GM21528 (cell line): ENCODE results near the gene MTAP.

Source experiments
- ATAC-seq: cut with Tn5 transposase; IDR thresholded peaks from one replicate; pipeline ENCODE4 v1.9.1; 2021; ENCODE audit warnings: mild to moderate bottlenecking, moderate library complexity; ENCODE audit not compliant: unreplicated experiment, low FRiP score

The MTAP gene

GRCh38 chr9:21841133-21841532, 38.7 kb downstream of the MTAP start:
- ATAC-seq: no peak

GRCh38 chr9:21848615-21849014, 46.2 kb downstream of the MTAP start:
- ATAC-seq: no peak

- ATAC-seq: peak; percentile 98
Measured at GRCh38 chr9:21852754-21853153, 50.3 kb downstream of the MTAP start.

GRCh38 chr9:21853414-21853813, 51.0 kb downstream of the MTAP start:
- no peak for ATAC-seq

- ATAC-seq: no peak
Measured at GRCh38 chr9:21854119-21854518, 51.7 kb downstream of the MTAP start.

GRCh38 chr9:21854594-21854993, 52.2 kb downstream of the MTAP start:
- ATAC-seq: no peak

GRCh38 chr9:21856301-21857094, 54.1 kb downstream of the MTAP start:
- ATAC-seq: no peak

- no peak for ATAC-seq
Measured at GRCh38 chr9:21862871-21863270, 60.4 kb downstream of the MTAP start.

- ATAC-seq: no peak
Measured at GRCh38 chr9:21864505-21864904, 62.1 kb downstream of the MTAP start.

- no peak for ATAC-seq
Measured at GRCh38 chr9:21866302-21866701, 63.9 kb downstream of the MTAP start.

GRCh38 chr9:21871256-21871975, 69.0 kb downstream of the MTAP start:
- no peak for ATAC-seq

- ATAC-seq: no peak
Measured at GRCh38 chr9:21872696-21873095, 70.3 kb downstream of the MTAP start.

GRCh38 chr9:21873540-21874221, 71.2 kb downstream of the MTAP start:
- ATAC-seq: no peak

GRCh38 chr9:21875893-21876292, 73.5 kb downstream of the MTAP start:
- no peak for ATAC-seq

GRCh38 chr9:21883642-21884041, 81.2 kb downstream of the MTAP start:
- no peak for ATAC-seq

GRCh38 chr9:21889673-21890072, 87.2 kb downstream of the MTAP start:
- no peak for ATAC-seq

GRCh38 chr9:21890696-21891095, 88.3 kb downstream of the MTAP start:
- ATAC-seq: no peak

- no peak for ATAC-seq
Measured at GRCh38 chr9:21901546-21901945, 99.1 kb downstream of the MTAP start.

GRCh38 chr9:21902136-21902535, 99.7 kb downstream of the MTAP start:
- no peak for ATAC-seq

GRCh38 chr9:21903380-21903965, 101.0 kb downstream of the MTAP start:
- ATAC-seq: no peak

- ATAC-seq: no peak
Measured at GRCh38 chr9:21904371-21904770, 101.9 kb downstream of the MTAP start.
